Lung (tissue), 12 donors: ENCODE measurements around the gene SP1. TPM values are rescaled to one million over a fixed set of nuclear protein-coding genes. Genes with fewer than 3 reads are reported as not detected.

ENCODE experiments used
- ATAC-seq: fragments of 200-7000 bp; cut with Tn5 transposase; one replicate; pipeline ENCODE4 v1.9.1; 2020; ENCODE audit warnings: moderate number of reproducible peaks; ENCODE audit not compliant: insufficient read depth, low FRiP score
- DNase-seq, 3 donors: peaks; one replicate each; pipeline ENCODE4 v3.0.0-alpha.2; 2013 to 2017
- H3K27ac ChIP-seq, 2 donors: one replicate each; pipeline ENCODE4 v1.5.1; 2013; ENCODE audit warnings: mild to moderate bottlenecking in 2 of 2, moderate library complexity in 2 of 2, control low read depth in 1 of 2, inconsistent platforms in 1 of 2, low read depth in 1 of 2, low read length in 1 of 2
- H3K27me3 ChIP-seq, 3 donors: one replicate each; pipeline ENCODE4 v1.5.1; 2013; ENCODE audit warnings: low read length in 2 of 3; ENCODE audit not compliant: control insufficient read depth in 3 of 3, insufficient read depth in 3 of 3
- H3K36me3 ChIP-seq, 4 donors: one replicate each; pipeline ENCODE4 v1.5.1; 2013; ENCODE audit warnings: low read length in 4 of 4, mild to moderate bottlenecking in 1 of 4, moderate library complexity in 1 of 4; ENCODE audit not compliant: control insufficient read depth in 4 of 4, insufficient read depth in 4 of 4
- H3K4me1 ChIP-seq, 5 donors: one replicate each; pipeline ENCODE4 v1.5.1; 2013; ENCODE audit warnings: low read length in 5 of 5, mild to moderate bottlenecking in 2 of 5, moderate library complexity in 1 of 5; ENCODE audit not compliant: control insufficient read depth in 5 of 5, insufficient read depth in 5 of 5
- H3K4me3 ChIP-seq: one replicate; pipeline ENCODE4 v1.5.1; 2013; ENCODE audit warnings: mild to moderate bottlenecking, control low read depth, moderate library complexity
- H3K9ac ChIP-seq, 2 donors: one replicate each; pipeline ENCODE4 v1.5.1; 2013; ENCODE audit warnings: low read length in 2 of 2, control low read depth in 1 of 2; ENCODE audit not compliant: insufficient read depth in 1 of 2
- H3K9me3 ChIP-seq, 4 donors: one replicate each; pipeline ENCODE4 v1.5.1; 2013; ENCODE audit warnings: low read length in 3 of 4, mild to moderate bottlenecking in 1 of 4, moderate library complexity in 1 of 4; ENCODE audit not compliant: control insufficient read depth in 4 of 4, insufficient read depth in 3 of 4
- WGBS, 2 donors: extraction: QIAGEN DNeasy Blood & Tissue Kit; methylation state at CpG; one replicate each; pipeline ENCODE4 v1.1.7; 2013; 5-methylcytosine and 5-hydroxymethylcytosine counted together
- polyA plus RNA-seq, 2 donors: library from polyadenylated mRNA; stranded (reverse); fragments of 200-250 nt; gene quantifications; one replicate each; pipeline ENCODE4 v1.2.1, GENCODE V29; 2013
- total RNA-seq, 2 donors: library from RNA; depleted of rRNA in 1 of 2; stranded (reverse); fragments of >200 nt in 1 of 2; gene quantifications; one replicate each; pipeline ENCODE4 v1.2.1, GENCODE V29; 2014 to 2021
- TF ChIP-seq, protein P1 (sequence below): IDR thresholded peaks from 2 replicates; pipeline ENCODE4 v1.5.1; 2012; ENCODE audit warnings: mild to moderate bottlenecking; ENCODE audit errors: control extremely low read depth, extremely low read depth
- donor health status: control.
- donor health status: control.
- donor health status: Bipolar disorder and iron deficiency.
- donor health status: healthy.
- donor health status: DM: yes; HTN: yes; CAD: no.

Gene SP1
- total and polyA plus RNA-seq, 4 donors, result 16.2 to 72.2 (median 47.5) TPM

DNA sequence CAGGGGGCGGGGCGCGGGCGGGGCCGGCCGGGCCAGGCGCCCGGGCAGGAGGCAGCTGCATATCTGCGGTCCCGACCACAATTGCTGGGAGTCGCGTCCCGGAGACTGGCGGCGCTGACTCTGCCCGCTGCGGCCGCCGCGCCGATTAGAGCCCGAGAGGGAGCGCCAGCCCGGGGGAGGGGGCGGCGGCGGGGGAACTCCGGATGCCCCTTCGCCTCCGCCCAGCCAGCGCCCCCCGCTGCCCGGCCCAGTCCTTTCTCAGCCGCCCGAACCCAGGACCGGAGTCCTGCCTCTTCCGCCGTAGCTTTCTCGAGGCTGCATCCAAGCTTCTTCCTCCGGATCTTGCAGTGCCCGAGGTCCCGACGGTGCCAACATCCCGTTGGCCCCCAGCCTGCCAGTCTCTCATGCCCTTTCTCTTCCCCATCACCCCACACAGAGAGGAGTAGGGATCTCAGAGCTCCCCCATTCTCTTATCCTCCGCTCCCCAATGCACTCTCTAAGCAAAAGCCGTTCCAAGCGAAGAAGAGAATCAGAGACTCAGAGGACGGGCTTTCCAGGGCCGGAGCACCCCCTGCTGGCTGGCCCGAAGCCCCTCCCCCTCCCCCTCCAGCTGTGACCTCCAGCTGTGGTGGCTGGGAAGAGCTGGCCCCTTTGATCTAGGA lies 35.0 kb upstream of the SP1 start:
- peaks cover 0 to 3% (median 0%) of the 10 kb centered on the region in 3 donors for H3K27me3 ChIP-seq
- ATAC-seq (peak; percentile 81), DNase-seq (peak; percentile 93 to 94 (median 93))
- 1 to 2% methylated on average over 33 to 50 of the region's 50 CpGs for WGBS, 2 donors
- H3K4me1 ChIP-seq, result peaks cover 0 to 15% (median 3%) of the 10 kb centered on the region in 5 donors
- TF ChIP-seq, protein P1, sequence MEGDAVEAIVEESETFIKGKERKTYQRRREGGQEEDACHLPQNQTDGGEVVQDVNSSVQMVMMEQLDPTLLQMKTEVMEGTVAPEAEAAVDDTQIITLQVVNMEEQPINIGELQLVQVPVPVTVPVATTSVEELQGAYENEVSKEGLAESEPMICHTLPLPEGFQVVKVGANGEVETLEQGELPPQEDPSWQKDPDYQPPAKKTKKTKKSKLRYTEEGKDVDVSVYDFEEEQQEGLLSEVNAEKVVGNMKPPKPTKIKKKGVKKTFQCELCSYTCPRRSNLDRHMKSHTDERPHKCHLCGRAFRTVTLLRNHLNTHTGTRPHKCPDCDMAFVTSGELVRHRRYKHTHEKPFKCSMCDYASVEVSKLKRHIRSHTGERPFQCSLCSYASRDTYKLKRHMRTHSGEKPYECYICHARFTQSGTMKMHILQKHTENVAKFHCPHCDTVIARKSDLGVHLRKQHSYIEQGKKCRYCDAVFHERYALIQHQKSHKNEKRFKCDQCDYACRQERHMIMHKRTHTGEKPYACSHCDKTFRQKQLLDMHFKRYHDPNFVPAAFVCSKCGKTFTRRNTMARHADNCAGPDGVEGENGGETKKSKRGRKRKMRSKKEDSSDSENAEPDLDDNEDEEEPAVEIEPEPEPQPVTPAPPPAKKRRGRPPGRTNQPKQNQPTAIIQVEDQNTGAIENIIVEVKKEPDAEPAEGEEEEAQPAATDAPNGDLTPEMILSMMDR, result peak; percentile 53
- H3K9ac ChIP-seq, result peak overlapping the region; percentile 63 to 86
- H3K36me3 ChIP-seq, result no peaks in the 10 kb centered on the region
- no peaks in the 10 kb centered on the region for H3K9me3 ChIP-seq
- peak overlapping the region; percentile 16 for H3K4me3 ChIP-seq
- H3K27ac ChIP-seq, result peak overlapping the region; percentile 72 to 81

DNA sequence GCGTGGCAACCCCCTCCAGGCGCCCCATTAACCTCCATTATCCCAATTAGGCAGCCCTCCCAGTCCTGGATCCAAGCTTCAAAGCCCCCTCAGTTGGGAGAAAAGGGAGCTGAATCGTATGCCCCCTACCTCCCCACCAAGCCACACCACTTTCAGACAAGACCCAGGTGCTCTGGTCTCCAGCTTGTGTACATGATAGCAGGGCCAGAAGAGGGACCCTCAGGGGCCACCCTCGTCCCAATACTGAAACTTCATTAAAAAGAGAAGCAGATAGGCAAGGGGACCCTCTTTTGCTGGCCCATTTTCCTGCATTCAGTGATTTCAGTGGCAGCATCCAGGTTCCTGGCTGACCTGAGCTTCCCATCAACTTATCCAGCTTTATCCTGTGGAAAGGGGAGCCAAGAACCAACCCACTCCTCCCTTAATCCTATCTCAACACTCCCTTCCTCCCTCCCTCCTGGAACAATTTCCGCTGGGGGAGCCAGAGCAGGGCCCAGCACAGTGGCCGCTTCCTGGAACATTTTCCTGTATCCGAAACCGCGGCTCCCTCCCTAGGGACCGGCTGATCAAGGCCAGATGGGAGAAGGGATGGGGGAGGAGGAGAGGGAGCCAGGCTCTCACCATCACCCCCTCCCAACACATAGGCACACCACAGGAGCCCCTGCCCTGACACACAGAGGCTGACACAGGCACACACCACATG lies 34.3 kb upstream of the SP1 start:
- peaks cover 0 to 15% (median 3%) of the 10 kb centered on the region in 5 donors for H3K4me1 ChIP-seq
- no peak overlapping the region for H3K9ac ChIP-seq
- H3K27ac ChIP-seq, result peak overlapping the region; percentile 72 to 81
- peaks cover 0 to 3% (median 0%) of the 10 kb centered on the region in 3 donors for H3K27me3 ChIP-seq
- TF ChIP-seq, protein P1, result no peak
- H3K4me3 ChIP-seq, result no peak overlapping the region
- no peaks in the 10 kb centered on the region for H3K9me3 ChIP-seq
- peak in 2 of 3 donors; percentile 52 to 68 for DNase-seq
- whole genome bisulfite sequencing, 2 donors, result 39 to 43% methylated on average over 10 of the region's 10 CpGs
- no peaks in the 10 kb centered on the region for H3K36me3 ChIP-seq
- ATAC-seq, result no peak

DNA sequence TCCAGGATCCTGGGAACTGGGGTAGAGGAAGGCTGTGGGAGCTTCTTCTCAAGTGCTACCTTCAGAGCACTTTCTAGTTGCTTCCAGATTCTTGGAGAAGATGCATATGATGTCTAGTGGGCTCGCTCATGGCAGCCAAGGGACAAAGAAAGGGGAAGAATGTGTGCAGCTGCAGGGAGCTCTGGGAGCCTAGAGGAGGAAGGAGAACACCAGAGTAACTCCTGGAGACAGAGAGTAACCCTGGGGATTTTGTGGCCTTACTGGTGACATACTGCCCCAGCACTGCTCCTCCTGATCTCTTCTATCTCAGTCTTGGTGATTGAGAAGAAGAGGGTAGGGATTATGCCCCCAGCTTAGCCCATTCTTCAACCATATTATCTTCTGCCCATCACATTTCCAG lies 33.5 kb upstream of the SP1 start:
- Histone ChIP-seq H3K9ac (no peak overlapping the region), H3K9me3 (no peaks in the 10 kb centered on the region), H3K27ac (peak overlapping the region in 1 of 2 donors; percentile 5), H3K4me3 (no peak overlapping the region), H3K36me3 (no peaks in the 10 kb centered on the region), H3K27me3 (no peaks in the 10 kb centered on the region), H3K4me1 (peaks cover 0 to 15% (median 3%) of the 10 kb centered on the region in 5 donors)
- ATAC-seq (no peak), DNase-seq (no peak)
- TF ChIP-seq, protein P1, result no peak
- WGBS, 2 donors, result 43 to 87% methylated on average over 1 of the region's 1 CpG
